ENCODE results near the gene MED17. TPM values are rescaled to one million over a fixed set of nuclear protein-coding genes. Genes with fewer than 3 reads are reported as not detected.

Gene MED17
- total RNA-seq, 1 experiment from 2014 or later = 41.1 TPM

GRCh38 chr11:93737904-93738612, 46.0 kb upstream of the MED17 start:
- Histone ChIP-seq H2AFZ (ENCODE audit: low read depth, low read length, poor library complexity, severe bottlenecking) (no peak overlapping the region), H3K36me3 (ENCODE audit: control insufficient read depth in 1 of 2, insufficient read depth in 2 of 2, low read length in 2 of 2) (peaks cover 68 to 75% of the 10 kb centered on the region in 2 experiments), H3K9ac (ENCODE audit: low read length) (peak overlapping the region; percentile 98), H3K4me1 (ENCODE audit: control insufficient read depth in 1 of 2, insufficient read depth in 2 of 2, low read length in 2 of 2) (peaks cover 20 to 31% of the 10 kb centered on the region in 2 experiments), H3K9me3 (ENCODE audit: control insufficient read depth in 1 of 2, insufficient read depth in 1 of 2, low read depth in 1 of 2, low read length in 2 of 2) (no peaks in the 10 kb centered on the region), H3K27me3 (ENCODE audit: insufficient read depth, low read length) (no peaks in the 10 kb centered on the region), H3K9me2 (ENCODE audit: insufficient read depth) (no peaks in the 10 kb centered on the region), H3K27ac (ENCODE audit: low read depth, low read length) (peak overlapping the region; percentile 86; the same call in 1 of the 2 replicates), H3K4me2 (ENCODE audit: low read length) (peak overlapping the region; percentile 83), H4K20me1 (ENCODE audit: insufficient read depth) (peaks cover 63% of the 10 kb centered on the region), H3K4me3 (replicated peaks in 1 of 2; ENCODE audit: low read depth in 1 of 2, low read length in 2 of 2) (peak overlapping the region in 1 of 2 experiments; percentile 86; a peak in 1 of 4 replicates), H3K79me2 (ENCODE audit: insufficient read depth, low read length) (peaks cover 97% of the 10 kb centered on the region)
- CTCF ChIA-PET = no interaction called here
- BruUV-seq (replicated peaks) = no TSS peak
- intact Hi-C loops (cut with micrococcal nuclease) = no loop called here
- TF ChIP-seq SRF (IDR thresholded peaks at IDR 0.05; ENCODE audit: low read depth) (0 out of 2 replicates have a peak, but pooled peaks have one; percentile 40), SP1 (IDR thresholded peaks at IDR 0.05; ENCODE audit: low read depth) (0 out of 2 replicates have a peak, but pooled peaks have one; percentile 31), POLR2AphosphoS5 (IDR thresholded peaks at IDR 0.05; ENCODE audit: low read depth, low read length) (peak; percentile 50; the same call in 1 of the 2 replicates), JUND (IDR thresholded peaks at IDR 0.05) (peak; percentile 67), MAX (IDR thresholded peaks at IDR 0.05) (0 out of 2 replicates have a peak, but pooled peaks have one; percentile 21), YY1 (IDR thresholded peaks at IDR 0.05; ENCODE audit: extremely low read depth, insufficient replicate concordance, low read depth, low read length) (no peak), FOSL1 (IDR thresholded peaks at IDR 0.05; ENCODE audit: low read depth) (peak; percentile 87)
- TF ChIP-seq, protein P1, sequence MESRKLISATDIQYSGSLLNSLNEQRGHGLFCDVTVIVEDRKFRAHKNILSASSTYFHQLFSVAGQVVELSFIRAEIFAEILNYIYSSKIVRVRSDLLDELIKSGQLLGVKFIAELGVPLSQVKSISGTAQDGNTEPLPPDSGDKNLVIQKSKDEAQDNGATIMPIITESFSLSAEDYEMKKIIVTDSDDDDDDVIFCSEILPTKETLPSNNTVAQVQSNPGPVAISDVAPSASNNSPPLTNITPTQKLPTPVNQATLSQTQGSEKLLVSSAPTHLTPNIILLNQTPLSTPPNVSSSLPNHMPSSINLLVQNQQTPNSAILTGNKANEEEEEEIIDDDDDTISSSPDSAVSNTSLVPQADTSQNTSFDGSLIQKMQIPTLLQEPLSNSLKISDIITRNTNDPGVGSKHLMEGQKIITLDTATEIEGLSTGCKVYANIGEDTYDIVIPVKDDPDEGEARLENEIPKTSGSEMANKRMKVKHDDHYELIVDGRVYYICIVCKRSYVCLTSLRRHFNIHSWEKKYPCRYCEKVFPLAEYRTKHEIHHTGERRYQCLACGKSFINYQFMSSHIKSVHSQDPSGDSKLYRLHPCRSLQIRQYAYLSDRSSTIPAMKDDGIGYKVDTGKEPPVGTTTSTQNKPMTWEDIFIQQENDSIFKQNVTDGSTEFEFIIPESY (IDR thresholded peaks at IDR 0.05; ENCODE audit: extremely low read depth, insufficient replicate concordance, low read length) = no peak
- no peak for DNase-seq (ENCODE audit: low read depth, low spot score)
- POLR2A ChIA-PET = interaction anchor here (1.0 to 2.0 kb wide), 4 partner anchors 9 to 46 kb away, joined by 3 to 7 read pairs (median 6); partner anchors contain the start of gene MED17
- RAD21 ChIA-PET (ENCODE audit: low non-redundant PET in 1 of 2, low total read pairs in 2 of 2, uncharacterized antibody in 2 of 2, unreplicated experiment in 2 of 2) = no interaction called here
- no peak for ATAC-seq
